Stomach (tissue), 9 donors: Measurements from ENCODE around the gene CNGA2. TPM values are rescaled to one million over a fixed set of nuclear protein-coding genes. Genes with fewer than 3 reads are reported as not detected.

Experiments
- DNase-seq, 2 donors: peaks; one replicate each; pipeline versions ENCODE4 v3.0.0 to v3.0.0-alpha.2; 2013 to 2019
- H3K27ac ChIP-seq, 5 donors: fragments of 200-600 bp in 4 of 5; sonication (generic) in 4 of 5; one replicate each; pipeline ENCODE4 v1.5.1; 2013 to 2019; ENCODE audit warnings: mild to moderate bottlenecking in 1 of 5, moderate library complexity in 1 of 5
- H3K27me3 ChIP-seq, 3 donors: fragments of 200-600 bp; sonication (generic); one replicate each; pipeline ENCODE4 v1.5.1; 2017 to 2019; ENCODE audit warnings: mixed run types in 1 of 3
- H3K36me3 ChIP-seq, 4 donors: fragments of 200-600 bp; sonication (generic); 1 replicate in 3 of 4; 2 replicates in 1 of 4; pipeline ENCODE4 v1.5.1; 2016 to 2019
- H3K4me1 ChIP-seq, 4 donors: fragments of 200-600 bp; sonication (generic); one replicate each; pipeline ENCODE4 v1.5.1; 2016 to 2019
- H3K4me3 ChIP-seq, 4 donors: fragments of 200-600 bp; sonication (generic) in 3 of 4; one replicate each; pipeline ENCODE4 v1.5.1; 2016 to 2019; ENCODE audit warnings: mild to moderate bottlenecking in 1 of 4
- H3K9me3 ChIP-seq, 4 donors: fragments of 200-600 bp; sonication (generic); one replicate each; pipeline ENCODE4 v1.5.1; 2016 to 2019
- CTCF ChIP-seq, 7 experiments: fragments of 450-650 bp in 4 of 7; fragments of 200-600 bp in 3 of 7; sonication (generic) in 3 of 7; IDR thresholded peaks; one replicate each; pipeline ENCODE4 v1.5.1; 2016 to 2019; ENCODE audit warnings: antibody characterized with exemption in 7 of 7, control low read depth in 2 of 7, mild to moderate bottlenecking in 1 of 7
- EP300 ChIP-seq: sonication (generic); formaldehyde crosslinking; IDR thresholded peaks from one replicate; pipeline ENCODE4 v1.6.1; 2017; ENCODE audit warnings: antibody characterized with exemption
- POLR2A ChIP-seq, 4 donors: fragments of 450-650 bp; IDR thresholded peaks; one replicate each; pipeline ENCODE4 v1.6.1; 2016; ENCODE audit warnings: antibody characterized with exemption in 4 of 4, control low read depth in 2 of 4, mild to moderate bottlenecking in 1 of 4, moderate library complexity in 1 of 4
- POLR2AphosphoS5 ChIP-seq, 3 donors: sonication (generic); formaldehyde crosslinking; IDR thresholded peaks; one replicate each; pipeline ENCODE4 v1.6.1; 2016; ENCODE audit warnings: antibody characterized with exemption in 3 of 3
- WGBS, 5 donors: extraction: QIAGEN DNeasy Blood & Tissue Kit in 3 of 5; methylation state at CpG; one replicate each; pipeline versions ENCODE4 v1.1.5 to v1.1.7; 2013 to 2018; 5-methylcytosine and 5-hydroxymethylcytosine counted together
- intact Hi-C: fragments of 100-400 bp; cut with DNase I; formaldehyde crosslinking; loops from one replicate; pipeline ENCODE4 v1.15.1; 2023; ENCODE audit warnings: low total_unique reads
- polyA plus RNA-seq, 3 donors: library from polyadenylated mRNA; stranded (reverse); fragments of 200-250 nt; gene quantifications; one replicate each; pipeline ENCODE4 v1.2.3, GENCODE V29; 2013
- total RNA-seq, 5 donors: library from RNA; depleted of rRNA; stranded (reverse); fragments of >200 nt; gene quantifications; one replicate each; pipeline versions ENCODE4 v1.1.0 to v1.2.3, GENCODE V29; 2014 to 2016
- donor health status: healthy with polysubstance abuse.
- donor health status: Bipolar disorder and iron deficiency.
- donor health status: healthy.

The CNGA2 gene
- total and polyA plus RNA-seq, 8 donors: not detected

GRCh38 chrX:151789179-151789800 is 54.7 kb downstream of the CNGA2 start:
- H3K27me3 ChIP-seq: peaks cover 0 to 5% (median 0%) of the 10 kb centered on the region in 3 donors
- H3K9me3 ChIP-seq: no peaks in the 10 kb centered on the region
- no peak for TF ChIP-seq POLR2AphosphoS5 (IDR thresholded peaks at IDR 0.05)
- no peak for TF ChIP-seq EP300
- no peak for TF ChIP-seq CTCF (IDR thresholded peaks at IDR 0.05)
- TF ChIP-seq POLR2A (IDR thresholded peaks at IDR 0.05): no peak
- H3K27ac ChIP-seq: no peak overlapping the region
- WGBS, 5 donors: 61 to 70% (median 67%) methylated on average over 5 to 6 of the region's 6 CpGs
- intact Hi-C loops: no loop called here
- no peaks in the 10 kb centered on the region for H3K36me3 ChIP-seq
- H3K4me1 ChIP-seq: peaks cover 0 to 8% (median 0%) of the 10 kb centered on the region in 4 donors
- peak; percentile 32 to 51 for DNase-seq
- H3K4me3 ChIP-seq: no peak overlapping the region

- TF ChIP-seq POLR2AphosphoS5 (IDR thresholded peaks at IDR 0.05): no peak
- TF ChIP-seq POLR2A (IDR thresholded peaks at IDR 0.05): no peak
- no peak for TF ChIP-seq EP300
- no peak for TF ChIP-seq CTCF (IDR thresholded peaks at IDR 0.05)
- WGBS, 5 donors: 43 to 59% (median 51%) methylated on average over 3 of the region's 3 CpGs
- intact Hi-C loops: no loop called here
- H3K27me3 ChIP-seq: peaks cover 0 to 5% (median 0%) of the 10 kb centered on the region in 3 donors
- peak in 1 of 2 donors; percentile 12 for DNase-seq
- H3K27ac ChIP-seq: no peak overlapping the region
- H3K4me1 ChIP-seq: peaks cover 0 to 8% (median 0%) of the 10 kb centered on the region in 4 donors
- H3K9me3 ChIP-seq: no peaks in the 10 kb centered on the region
- no peak overlapping the region for H3K4me3 ChIP-seq
- H3K36me3 ChIP-seq: no peaks in the 10 kb centered on the region
Observed at GRCh38 chrX:151790481-151791160, 56.1 kb downstream of the CNGA2 start.

GRCh38 chrX:151791961-151792360 is 57.4 kb downstream of the CNGA2 start:
- Histone ChIP-seq H3K27ac (no peak overlapping the region), H3K4me3 (no peak overlapping the region), H3K36me3 (no peaks in the 10 kb centered on the region), H3K27me3 (peaks cover 0 to 5% (median 0%) of the 10 kb centered on the region in 3 donors), H3K9me3 (no peaks in the 10 kb centered on the region), H3K4me1 (peaks cover 0 to 8% (median 0%) of the 10 kb centered on the region in 4 donors)
- TF ChIP-seq EP300 (no peak), CTCF (IDR thresholded peaks at IDR 0.05) (no peak), POLR2AphosphoS5 (IDR thresholded peaks at IDR 0.05) (no peak), POLR2A (IDR thresholded peaks at IDR 0.05) (no peak)
- intact Hi-C loops: no loop called here
- 49 to 82% (median 68%) methylated on average over 3 of the region's 3 CpGs for WGBS, 5 donors
- no peak for DNase-seq

- no peaks in the 10 kb centered on the region for H3K9me3 ChIP-seq
- H3K36me3 ChIP-seq: no peaks in the 10 kb centered on the region
- peaks cover 0 to 8% (median 0%) of the 10 kb centered on the region in 4 donors for H3K4me1 ChIP-seq
- 69 to 93% (median 86%) methylated on average over 5 of the region's 5 CpGs for WGBS, 5 donors
- DNase-seq: no peak
- H3K27me3 ChIP-seq: peaks cover 0 to 5% (median 0%) of the 10 kb centered on the region in 3 donors
- H3K27ac ChIP-seq: no peak overlapping the region
- intact Hi-C loops: no loop called here
- no peak overlapping the region for H3K4me3 ChIP-seq
- TF ChIP-seq EP300: no peak
- TF ChIP-seq CTCF (IDR thresholded peaks at IDR 0.05): no peak
- no peak for TF ChIP-seq POLR2A (IDR thresholded peaks at IDR 0.05)
- TF ChIP-seq POLR2AphosphoS5 (IDR thresholded peaks at IDR 0.05): no peak
Observed at GRCh38 chrX:151792505-151792904, 58.0 kb downstream of the CNGA2 start.
